Keratinocyte (primary cell): ENCODE measurements around the gene NR1H4.
"Not testable (repeated sequence)": the region's sequence is repeated elsewhere in the genome, so short reads cannot be mapped to it uniquely, and the experiment has no call there.

ENCODE experiments used
- EZH2 ChIP-seq: IDR thresholded peaks from one replicate; pipeline ENCODE4 v1.6.1; 2012; ENCODE audit warnings: inconsistent platforms, mild to moderate bottlenecking, low read length, moderate library complexity
- TF ChIP-seq, protein P1 (sequence below), 3 experiments: IDR thresholded peaks in 1 of 3; conservative IDR thresholded peaks in 1 of 3; optimal IDR thresholded peaks in 1 of 3; 2 replicates in 2 of 3; 3 replicates in 1 of 3; pipeline versions ENCODE3 to v1.5.1; 2011; ENCODE audit warnings: low read length in 3 of 3, mild to moderate bottlenecking in 3 of 3, moderate library complexity in 2 of 3, control low read depth in 1 of 3, inconsistent platforms in 1 of 3; ENCODE audit not compliant: insufficient read depth in 2 of 3; ENCODE audit errors: extremely low read depth in 1 of 3

DNA sequence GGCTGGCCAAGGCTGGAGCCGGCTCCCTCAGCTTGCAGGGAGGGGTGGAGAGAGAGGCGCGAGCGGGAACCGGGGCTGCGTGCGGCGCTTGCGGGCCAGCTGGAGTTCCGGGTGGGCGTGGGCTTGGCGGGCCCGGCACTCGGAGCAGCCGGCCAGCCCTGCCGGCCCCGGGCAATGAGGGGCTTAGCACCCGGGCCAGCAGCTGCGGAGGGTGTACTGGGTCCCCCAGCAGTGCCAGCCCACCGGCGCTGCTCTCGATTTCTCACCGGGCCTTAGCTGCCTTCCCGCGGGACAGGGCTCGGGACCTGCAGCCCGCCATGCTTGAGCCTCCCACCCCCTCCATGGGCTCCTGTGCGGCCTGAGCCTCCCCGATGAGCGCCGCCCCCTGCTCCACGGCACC lies 43.4 kb upstream of the NR1H4 start:
- not testable (repeated sequence) for TF ChIP-seq EZH2
- TF ChIP-seq, protein P1, sequence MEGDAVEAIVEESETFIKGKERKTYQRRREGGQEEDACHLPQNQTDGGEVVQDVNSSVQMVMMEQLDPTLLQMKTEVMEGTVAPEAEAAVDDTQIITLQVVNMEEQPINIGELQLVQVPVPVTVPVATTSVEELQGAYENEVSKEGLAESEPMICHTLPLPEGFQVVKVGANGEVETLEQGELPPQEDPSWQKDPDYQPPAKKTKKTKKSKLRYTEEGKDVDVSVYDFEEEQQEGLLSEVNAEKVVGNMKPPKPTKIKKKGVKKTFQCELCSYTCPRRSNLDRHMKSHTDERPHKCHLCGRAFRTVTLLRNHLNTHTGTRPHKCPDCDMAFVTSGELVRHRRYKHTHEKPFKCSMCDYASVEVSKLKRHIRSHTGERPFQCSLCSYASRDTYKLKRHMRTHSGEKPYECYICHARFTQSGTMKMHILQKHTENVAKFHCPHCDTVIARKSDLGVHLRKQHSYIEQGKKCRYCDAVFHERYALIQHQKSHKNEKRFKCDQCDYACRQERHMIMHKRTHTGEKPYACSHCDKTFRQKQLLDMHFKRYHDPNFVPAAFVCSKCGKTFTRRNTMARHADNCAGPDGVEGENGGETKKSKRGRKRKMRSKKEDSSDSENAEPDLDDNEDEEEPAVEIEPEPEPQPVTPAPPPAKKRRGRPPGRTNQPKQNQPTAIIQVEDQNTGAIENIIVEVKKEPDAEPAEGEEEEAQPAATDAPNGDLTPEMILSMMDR (optimal IDR thresholded peaks at IDR 0.05 in 1 of 3, IDR thresholded peaks at IDR 0.05 in 1 of 3, conservative IDR thresholded peaks at IDR 0.05 in 1 of 3; ENCODE audit: extremely low read depth in 1 of 3, insufficient read depth in 2 of 3, low read length in 3 of 3) = not testable (repeated sequence)
